Endothelial cell of umbilical vein (primary cell): ENCODE data around the gene PRR14. TPM values are rescaled to one million over a fixed set of nuclear protein-coding genes. Genes with fewer than 3 reads are reported as not detected.

Experiments
- BruUV-seq: library from RNA; stranded (reverse); fragments of 400-500 nt; replicated peaks from 2 replicates; lab custom pipeline; 2021; lab: Mats Ljungman, UMichigan
- CTCF ChIA-PET: fragments of 300-600, 350-600 bp; sonication (Branson Sonifier 250); formaldehyde crosslinking; loops from one replicate; lab custom pipeline; 2021; ENCODE audit warnings: antibody characterized with exemption, inconsistent platforms; lab: Charles Lee
- POLR2A ChIA-PET: fragments of 300-600, 350-600 bp; sonication (Branson Sonifier 250); formaldehyde crosslinking; loops from one replicate; lab custom pipeline; 2021; ENCODE audit warnings: antibody characterized with exemption, inconsistent platforms; lab: Charles Lee
- DNase-seq: peaks from one replicate; pipeline ENCODE4 v3.0.0-alpha.2; 2011; ENCODE audit warnings: low read depth, low spot score
- FAIRE-seq: peaks from 2 replicates; lab custom pipeline; 2011; peaks lifted over from hg19 to GRCh38; lab: Jason Lieb, UNC
- H2AFZ ChIP-seq: 2 replicates; pipeline ENCODE4 v1.6.0; 2012; ENCODE audit warnings: low read depth, low read length, control low read depth, inconsistent platforms
- H3K27ac ChIP-seq: 2 replicates; pipeline ENCODE4 v1.5.1; 2011; ENCODE audit warnings: low read depth, mild to moderate bottlenecking, control low read depth, low read length, moderate library complexity; ENCODE audit not compliant: insufficient read depth
- H3K27me3 ChIP-seq, 2 experiments: 2 replicates each; pipeline versions ENCODE4 v1.6.0 to v1.6.1; 2011; ENCODE audit warnings: low read length in 2 of 2, mixed read lengths in 1 of 2; ENCODE audit not compliant: control insufficient read depth in 2 of 2, insufficient read depth in 2 of 2
- H3K36me3 ChIP-seq, 2 experiments: 2 replicates in 1 of 2; 3 replicates in 1 of 2; pipeline ENCODE4 v1.5.1; 2011; ENCODE audit warnings: low read length in 2 of 2, mild to moderate bottlenecking in 1 of 2, moderate library complexity in 1 of 2; ENCODE audit not compliant: control insufficient read depth in 2 of 2, insufficient read depth in 2 of 2; ENCODE audit errors: extremely low read depth in 1 of 2
- H3K4me1 ChIP-seq: 3 replicates; pipeline ENCODE4 v1.5.1; 2011; ENCODE audit warnings: mild to moderate bottlenecking, low read length; ENCODE audit not compliant: control insufficient read depth, insufficient read depth; ENCODE audit errors: extremely low read depth
- H3K4me2 ChIP-seq: 2 replicates; pipeline ENCODE4 v1.6.1; 2011; ENCODE audit warnings: low read length, control low read depth, mixed read lengths; ENCODE audit not compliant: insufficient read depth
- H3K4me3 ChIP-seq, 3 experiments: fragments of 200-600 bp in 1 of 3; sonication (generic), shearing (Covaris generic) in 1 of 3; replicated peaks in 1 of 3; 2 replicates each; pipeline ENCODE4 v1.5.1; 2011 to 2016; ENCODE audit warnings: control low read depth in 3 of 3, low read length in 3 of 3, mild to moderate bottlenecking in 2 of 3, inconsistent platforms in 1 of 3, low read depth in 1 of 3, moderate library complexity in 1 of 3; ENCODE audit not compliant: insufficient read depth in 1 of 3
- H3K79me2 ChIP-seq: 2 replicates; pipeline ENCODE4 v1.6.0; 2012; ENCODE audit warnings: low read length, inconsistent platforms; ENCODE audit not compliant: control insufficient read depth, insufficient read depth
- H3K9ac ChIP-seq: replicated peaks from 2 replicates; pipeline ENCODE3; 2011; ENCODE audit warnings: low read length, control low read depth; ENCODE audit not compliant: insufficient read depth; ENCODE audit errors: extremely low read depth
- H3K9me1 ChIP-seq: replicated peaks from 3 replicates; pipeline ENCODE4 v1.6.0; 2011; ENCODE audit warnings: mild to moderate bottlenecking, low read length; ENCODE audit not compliant: control insufficient read depth, insufficient read depth; ENCODE audit errors: extremely low read depth
- H3K9me3 ChIP-seq: replicated peaks from 2 replicates; pipeline ENCODE4 v1.5.1; 2012; ENCODE audit warnings: low read length, inconsistent platforms; ENCODE audit not compliant: control insufficient read depth, insufficient read depth
- H4K20me1 ChIP-seq: replicated peaks from 2 replicates; pipeline ENCODE3; 2011; ENCODE audit warnings: mild to moderate bottlenecking, low read length; ENCODE audit not compliant: control insufficient read depth, insufficient read depth; ENCODE audit errors: extremely low read depth
- FOS ChIP-seq: IDR thresholded peaks from 2 replicates; pipeline ENCODE4 v1.6.1; 2011; ENCODE audit warnings: mild to moderate bottlenecking, low read length, moderate library complexity, borderline replicate concordance; ENCODE audit not compliant: insufficient read depth
- JUN ChIP-seq: IDR thresholded peaks from 2 replicates; pipeline ENCODE4 v1.6.1; 2011; ENCODE audit warnings: borderline replicate concordance, low read depth; ENCODE audit not compliant: insufficient read length, insufficient read depth
- dilution Hi-C: fragments of 300-500 bp; cut with MboI; formaldehyde crosslinking; loops from one replicate; pipeline ENCODE4 v1.15.0; 2019; ENCODE audit warnings: low sequenced_read_pairs; ENCODE audit not compliant: extremely low pct_ligation_motif_present
- intact Hi-C: fragments of 100-400 bp; cut with micrococcal nuclease; formaldehyde crosslinking; loops from one replicate; pipeline ENCODE4 v1.10.0; 2022
- polyA plus RNA-seq, 4 experiments: library from polyadenylated mRNA; depleted of rRNA in 3 of 4; stranded (reverse) in 3 of 4; unstranded in 1 of 4; fragments of >200 nt; gene quantifications; 2 replicates each; pipeline versions ENCODE4 v1.2.1 to v1.2.3, GENCODE V29; 2011 to 2012; ENCODE audit warnings: missing spikeins in 1 of 4
- total RNA-seq: library from RNA; stranded (reverse); gene quantifications from 2 replicates; pipeline ENCODE4 v1.2.3, GENCODE V29; 2021
- TF ChIP-seq, protein P1 (sequence below), 2 donors: IDR thresholded peaks; 1 replicate in 1 of 2; 2 replicates in 1 of 2; pipeline ENCODE4 v1.5.1; 2011; ENCODE audit warnings: low read length in 2 of 2, mild to moderate bottlenecking in 2 of 2, moderate library complexity in 2 of 2, control low read depth in 1 of 2, inconsistent platforms in 1 of 2, low read depth in 1 of 2; ENCODE audit not compliant: insufficient read depth in 1 of 2; ENCODE audit errors: extremely low read depth in 1 of 2

The PRR14 gene
- total and polyA plus RNA-seq, 2 donors (not counting 3 experiments of a cell fraction or from before 2014, with no cell fraction given): 17.0 to 70.0 TPM

DNA sequence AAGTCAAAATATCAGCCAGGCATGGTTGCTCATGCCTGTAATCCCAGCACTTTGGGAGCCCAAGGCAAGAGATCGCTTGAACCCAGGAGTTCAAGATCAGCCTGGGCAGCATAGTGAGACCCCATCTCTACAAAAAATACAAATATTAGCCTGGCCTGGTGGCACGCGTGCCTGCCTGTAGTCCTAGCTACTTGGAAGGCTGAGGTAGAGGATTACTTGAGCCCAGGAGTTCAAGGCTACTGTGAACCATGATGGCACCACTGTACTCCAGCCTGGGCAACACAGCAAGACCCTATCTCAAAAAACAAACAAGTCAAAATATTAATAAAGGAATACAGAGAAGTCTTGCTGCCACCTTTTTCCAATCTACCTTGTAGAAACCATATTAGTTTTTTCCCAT, 44.8 kb upstream of the PRR14 start:
- peaks cover 4% of the 10 kb centered on the region for H3K4me1 ChIP-seq
- H3K79me2 ChIP-seq: peaks cover 2% of the 10 kb centered on the region
- no peaks in the 10 kb centered on the region for H3K9me3 ChIP-seq
- no peak overlapping the region for H3K4me2 ChIP-seq
- no peak overlapping the region for H3K9ac ChIP-seq
- H3K36me3 ChIP-seq: peaks cover 0 to 22% of the 10 kb centered on the region in 2 experiments
- ChIA-PET CTCF (interaction anchor here (0.6 to 1.1 kb wide), 2 partner anchors 9 to 15 kb away, joined by 3 read pairs; no protein-coding TSS in a partner anchor), POLR2A (no interaction called here)
- H3K27ac ChIP-seq: no peak overlapping the region
- DNase-seq: no peak
- H2AFZ ChIP-seq: no peak overlapping the region
- no peaks in the 10 kb centered on the region for H4K20me1 ChIP-seq
- no peak for FAIRE-seq
- intact Hi-C loops: no loop called here
- dilution Hi-C loops: no loop called here
- no TSS peak for BruUV-seq
- no peak overlapping the region for H3K4me3 ChIP-seq
- TF ChIP-seq, protein P1, sequence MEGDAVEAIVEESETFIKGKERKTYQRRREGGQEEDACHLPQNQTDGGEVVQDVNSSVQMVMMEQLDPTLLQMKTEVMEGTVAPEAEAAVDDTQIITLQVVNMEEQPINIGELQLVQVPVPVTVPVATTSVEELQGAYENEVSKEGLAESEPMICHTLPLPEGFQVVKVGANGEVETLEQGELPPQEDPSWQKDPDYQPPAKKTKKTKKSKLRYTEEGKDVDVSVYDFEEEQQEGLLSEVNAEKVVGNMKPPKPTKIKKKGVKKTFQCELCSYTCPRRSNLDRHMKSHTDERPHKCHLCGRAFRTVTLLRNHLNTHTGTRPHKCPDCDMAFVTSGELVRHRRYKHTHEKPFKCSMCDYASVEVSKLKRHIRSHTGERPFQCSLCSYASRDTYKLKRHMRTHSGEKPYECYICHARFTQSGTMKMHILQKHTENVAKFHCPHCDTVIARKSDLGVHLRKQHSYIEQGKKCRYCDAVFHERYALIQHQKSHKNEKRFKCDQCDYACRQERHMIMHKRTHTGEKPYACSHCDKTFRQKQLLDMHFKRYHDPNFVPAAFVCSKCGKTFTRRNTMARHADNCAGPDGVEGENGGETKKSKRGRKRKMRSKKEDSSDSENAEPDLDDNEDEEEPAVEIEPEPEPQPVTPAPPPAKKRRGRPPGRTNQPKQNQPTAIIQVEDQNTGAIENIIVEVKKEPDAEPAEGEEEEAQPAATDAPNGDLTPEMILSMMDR (IDR thresholded peaks at IDR 0.05; ENCODE audit: extremely low read depth in 1 of 2, insufficient read depth in 1 of 2, low read depth in 1 of 2, low read length in 2 of 2): no peak
- no peak for TF ChIP-seq JUN
- no peak for TF ChIP-seq FOS
- H3K27me3 ChIP-seq: no peaks in the 10 kb centered on the region
- no peaks in the 10 kb centered on the region for H3K9me1 ChIP-seq
